HG03064 (cell line): ENCODE data around the gene TMEM114.

Source experiments
- ATAC-seq: cut with Tn5 transposase; IDR thresholded peaks from one replicate; pipeline ENCODE4 v1.9.1; 2021; ENCODE audit warnings: low read depth; ENCODE audit not compliant: unreplicated experiment

TMEM114 gene

GRCh38 chr16:8551388-8552332 lies 38.7 kb downstream of the TMEM114 start:
- no peak for ATAC-seq

GRCh38 chr16:8550728-8551387 lies 39.5 kb downstream of the TMEM114 start:
- ATAC-seq = no peak

- ATAC-seq = no peak
Observed at GRCh38 chr16:8549843-8550412, 40.4 kb downstream of the TMEM114 start.

DNA sequence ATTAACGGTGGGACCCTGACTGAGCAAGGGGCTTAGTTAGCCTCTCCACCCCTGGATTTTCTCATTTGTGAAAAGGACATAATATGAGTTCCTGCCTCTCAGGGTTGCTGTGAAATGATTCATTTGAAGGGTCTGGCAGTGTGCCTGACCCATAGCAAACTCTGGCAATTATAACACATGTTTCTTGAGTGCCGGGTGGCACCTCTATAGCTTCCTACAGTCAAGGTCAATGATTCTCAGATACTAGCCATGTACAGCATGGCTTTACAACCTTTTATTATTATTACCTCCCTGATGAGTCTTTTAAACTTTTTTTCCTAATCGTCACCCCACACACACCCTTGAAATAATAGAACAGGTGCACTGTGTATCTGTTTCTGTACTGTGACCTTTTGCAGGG lies 42.1 kb downstream of the TMEM114 start:
- ATAC-seq = no peak

DNA sequence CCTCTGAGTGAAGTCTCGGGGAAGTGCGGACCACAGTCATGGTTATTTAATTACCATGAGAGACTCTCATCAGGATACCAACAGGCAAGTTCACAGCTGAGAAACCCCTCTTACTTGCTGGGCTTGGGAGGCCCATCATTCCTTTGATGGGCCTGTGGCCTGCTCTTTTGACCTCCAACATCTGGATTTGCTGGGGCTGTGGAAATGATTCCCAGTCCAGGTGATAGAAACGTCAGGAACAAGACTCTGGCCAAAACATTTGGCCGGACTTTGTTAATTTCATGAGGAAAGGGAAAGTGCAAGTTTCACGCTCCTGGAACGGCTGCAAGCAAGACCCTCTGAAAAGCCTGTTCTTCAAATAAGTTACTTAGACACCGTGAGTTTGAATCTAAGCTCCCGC lies 42.5 kb downstream of the TMEM114 start:
- no peak for ATAC-seq

- no peak for ATAC-seq
Observed at GRCh38 chr16:8544406-8544805, 45.9 kb downstream of the TMEM114 start.

- ATAC-seq = no peak
Observed at GRCh38 chr16:8543258-8543657, 47.1 kb downstream of the TMEM114 start.

GRCh38 chr16:8542393-8542792 lies 47.9 kb downstream of the TMEM114 start:
- ATAC-seq = no peak

- no peak for ATAC-seq
Observed at GRCh38 chr16:8541868-8542267, 48.4 kb downstream of the TMEM114 start.

- no peak for ATAC-seq
Observed at GRCh38 chr16:8537691-8538342, 52.5 kb downstream of the TMEM114 start.

DNA sequence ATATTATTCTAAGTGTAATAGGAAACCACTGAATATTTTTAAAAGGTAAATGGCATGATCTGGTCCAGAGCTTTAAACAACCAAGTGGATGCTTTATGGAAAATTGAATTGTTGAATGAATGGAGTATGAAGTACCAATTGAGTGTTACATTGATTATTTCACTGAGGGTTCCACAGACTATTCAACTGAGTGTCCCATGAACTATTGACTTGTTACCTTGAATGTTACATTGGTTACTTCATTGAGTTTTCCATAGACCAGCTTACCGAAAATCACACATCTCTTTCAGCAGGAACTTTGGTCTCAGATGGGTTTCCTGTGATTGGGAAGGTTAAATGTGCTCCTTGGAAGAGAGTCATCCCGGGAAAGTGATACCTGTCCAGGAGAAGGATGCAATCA lies 56.8 kb downstream of the TMEM114 start:
- no peak for ATAC-seq

DNA sequence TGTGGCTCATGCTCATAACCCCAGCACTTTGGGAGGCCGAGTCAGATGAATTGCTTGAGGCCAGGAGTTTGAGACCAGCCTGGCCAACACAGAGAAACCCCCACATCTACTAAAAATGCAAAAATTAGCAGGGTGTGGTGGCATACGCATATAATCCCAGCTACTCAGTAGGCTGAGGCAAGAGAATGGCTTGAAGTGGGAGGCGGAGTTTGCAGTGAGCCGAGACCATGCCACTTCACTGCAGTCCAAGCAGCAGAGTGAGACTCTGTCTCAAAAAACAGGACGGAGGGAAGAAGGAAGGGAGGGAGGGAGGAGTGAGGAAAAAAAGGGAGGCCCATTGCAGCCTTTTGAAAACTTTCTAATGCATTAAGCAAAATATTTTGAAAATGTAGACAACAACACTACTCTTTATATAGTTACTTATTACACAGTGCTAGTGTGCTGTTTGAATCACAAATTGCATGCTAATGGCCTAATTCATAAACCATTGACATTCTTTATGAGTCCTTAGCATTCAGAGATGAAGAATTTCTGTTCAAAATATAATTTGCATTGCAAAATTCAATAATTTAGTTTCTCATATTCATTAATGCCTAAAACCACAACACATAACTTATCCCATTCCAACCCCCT lies 59.4 kb downstream of the TMEM114 start:
- ATAC-seq = no peak

GRCh38 chr16:8528471-8528870 lies 61.8 kb downstream of the TMEM114 start:
- no peak for ATAC-seq

DNA sequence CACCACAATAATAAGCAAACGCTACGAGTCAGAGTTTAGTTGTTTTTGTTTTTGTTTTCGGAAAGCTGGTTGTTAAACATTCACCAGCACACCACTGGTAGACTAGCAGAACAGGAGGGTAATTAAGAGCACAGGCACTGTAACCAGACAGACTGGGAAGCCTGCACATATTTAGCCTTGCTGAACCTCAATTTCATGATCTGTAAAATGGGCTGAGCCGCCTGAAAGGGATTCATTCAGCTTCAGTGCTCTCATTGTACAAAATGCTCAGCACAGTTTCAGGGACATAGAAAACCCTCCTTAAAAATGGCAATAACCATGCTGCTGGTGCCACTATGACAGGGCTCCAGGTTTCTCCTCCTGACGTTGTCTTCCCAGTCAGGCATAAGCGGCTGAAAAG lies 66.4 kb downstream of the TMEM114 start:
- no peak for ATAC-seq

DNA sequence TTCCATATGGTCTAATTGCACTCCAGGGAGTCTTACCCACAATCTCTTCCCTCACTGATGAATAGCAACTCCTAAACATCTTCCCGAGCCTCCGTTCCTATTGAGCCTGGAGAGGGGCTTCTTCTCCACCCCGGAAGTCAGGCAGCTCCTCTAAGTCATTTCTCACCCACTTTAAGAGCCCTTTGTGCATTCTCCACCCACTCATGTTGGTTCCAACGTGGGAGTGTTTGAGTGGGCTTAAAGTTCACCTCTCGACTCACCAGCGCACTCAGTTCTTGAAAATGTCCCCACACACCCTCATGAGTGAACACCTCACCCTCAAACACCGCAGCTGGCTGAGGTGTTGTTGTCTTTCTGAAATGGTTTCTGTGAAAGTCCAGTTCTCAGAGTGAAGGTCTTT lies 67.6 kb downstream of the TMEM114 start:
- no peak for ATAC-seq

GRCh38 chr16:8519643-8520042 lies 70.7 kb downstream of the TMEM114 start:
- ATAC-seq = no peak
